H9 (cell line): ENCODE results near the gene MKNK2. TPM values are rescaled to one million over a fixed set of nuclear protein-coding genes. Genes with fewer than 3 reads are reported as not detected.

Experiments used
- DNase-seq: peaks from one replicate; pipeline ENCODE4 v3.0.0-alpha.2; 2017
- H2AFZ ChIP-seq: one replicate; pipeline ENCODE4 v1.6.1; 2013; ENCODE audit warnings: mild to moderate bottlenecking, low read length, control low read depth, moderate library complexity
- H2AK5ac ChIP-seq: 2 replicates; pipeline ENCODE4 v1.6.1; 2013; ENCODE audit warnings: low read length, control low read depth, mixed read lengths; ENCODE audit not compliant: insufficient read length
- H2BK120ac ChIP-seq: one replicate; pipeline ENCODE4 v1.6.1; 2013; ENCODE audit warnings: low read depth, mild to moderate bottlenecking, low read length, control low read depth, inconsistent platforms; ENCODE audit not compliant: poor library complexity, severe bottlenecking
- H2BK12ac ChIP-seq: 2 replicates; pipeline ENCODE4 v1.6.1; 2013; ENCODE audit warnings: low read length, control low read depth, mixed read lengths, low read depth; ENCODE audit not compliant: insufficient read length
- H2BK15ac ChIP-seq: 2 replicates; pipeline ENCODE4 v1.6.1; 2013; ENCODE audit warnings: low read depth, low read length, control low read depth
- H2BK20ac ChIP-seq: one replicate; pipeline ENCODE4 v1.6.1; 2013; ENCODE audit warnings: low read depth, mild to moderate bottlenecking, low read length, control low read depth, inconsistent platforms; ENCODE audit not compliant: poor library complexity, severe bottlenecking
- H2BK5ac ChIP-seq: 2 replicates; pipeline ENCODE4 v1.6.1; 2013; ENCODE audit warnings: low read length, control low read depth, mixed read lengths; ENCODE audit not compliant: insufficient read length
- H3K14ac ChIP-seq: 2 replicates; pipeline ENCODE4 v1.6.1; 2013; ENCODE audit warnings: low read length, control low read depth; ENCODE audit not compliant: insufficient read depth
- H3K18ac ChIP-seq: 2 replicates; pipeline ENCODE4 v1.6.1; 2013; ENCODE audit warnings: low read depth, mild to moderate bottlenecking, mixed read lengths, low read length, control low read depth; ENCODE audit not compliant: insufficient read length
- H3K23ac ChIP-seq: 2 replicates; pipeline ENCODE4 v1.6.1; 2013; ENCODE audit warnings: low read length, control low read depth, mixed read lengths, low read depth; ENCODE audit not compliant: insufficient read length
- H3K23me2 ChIP-seq: 2 replicates; pipeline ENCODE4 v1.6.1; 2013; ENCODE audit warnings: low read depth, mild to moderate bottlenecking, mixed read lengths, low read length, control low read depth; ENCODE audit not compliant: insufficient read length, poor library complexity, severe bottlenecking
- H3K27ac ChIP-seq: 2 replicates; pipeline ENCODE4 v1.5.1; 2013; ENCODE audit warnings: low read length, control low read depth, mixed read lengths, low read depth; ENCODE audit not compliant: insufficient read length
- H3K27me3 ChIP-seq: 2 replicates; pipeline ENCODE4 v1.6.1; 2013; ENCODE audit warnings: low read length, control low read depth, inconsistent platforms; ENCODE audit not compliant: insufficient read depth
- H3K4ac ChIP-seq: 2 replicates; pipeline ENCODE4 v1.6.1; 2013; ENCODE audit warnings: low read depth, mild to moderate bottlenecking, control low read depth, inconsistent platforms, low read length, moderate library complexity
- H3K4me1 ChIP-seq: 2 replicates; pipeline ENCODE4 v1.6.1; 2013; ENCODE audit warnings: low read length, control low read depth, inconsistent platforms; ENCODE audit not compliant: insufficient read depth
- H3K4me2 ChIP-seq: 2 replicates; pipeline ENCODE4 v1.6.1; 2013; ENCODE audit warnings: low read length, control low read depth, mixed read lengths; ENCODE audit not compliant: insufficient read length, insufficient read depth
- H3K56ac ChIP-seq: 2 replicates; pipeline ENCODE4 v1.6.1; 2013; ENCODE audit warnings: low read depth, mild to moderate bottlenecking, mixed read lengths, low read length, control low read depth; ENCODE audit not compliant: insufficient read length
- H3K79me1 ChIP-seq: 2 replicates; pipeline ENCODE4 v1.6.1; 2013; ENCODE audit warnings: low read depth, mild to moderate bottlenecking, moderate library complexity, low read length, control low read depth, inconsistent platforms; ENCODE audit not compliant: insufficient read depth, poor library complexity, severe bottlenecking
- H3K79me2 ChIP-seq: 2 replicates; pipeline ENCODE4 v1.6.1; 2013; ENCODE audit warnings: low read length, control low read depth, inconsistent platforms; ENCODE audit not compliant: insufficient read depth
- H3K9ac ChIP-seq: 2 replicates; pipeline ENCODE4 v1.6.1; 2013; ENCODE audit warnings: low read length, control low read depth, mixed read lengths; ENCODE audit not compliant: insufficient read length; ENCODE audit errors: extremely low read depth
- H3K9me3 ChIP-seq: one replicate; pipeline ENCODE4 v1.6.1; 2013; ENCODE audit warnings: low read depth, low read length, inconsistent platforms; ENCODE audit not compliant: control insufficient read depth
- H3T11ph ChIP-seq: one replicate; pipeline ENCODE4 v1.6.1; 2013; ENCODE audit warnings: mild to moderate bottlenecking, low read length, control low read depth, inconsistent platforms
- H4K20me1 ChIP-seq: one replicate; pipeline ENCODE4 v1.6.1; 2013; ENCODE audit not compliant: control insufficient read depth, insufficient read length, insufficient read depth
- H4K5ac ChIP-seq: 2 replicates; pipeline ENCODE4 v1.6.1; 2013; ENCODE audit warnings: low read depth, mild to moderate bottlenecking, mixed read lengths, low read length, control low read depth; ENCODE audit not compliant: insufficient read length
- H4K8ac ChIP-seq: replicated peaks from 2 replicates; pipeline ENCODE4 v1.6.1; 2013; ENCODE audit warnings: low read length, control low read depth, mixed read lengths, low read depth; ENCODE audit not compliant: insufficient read length
- H4K91ac ChIP-seq: 2 replicates; pipeline ENCODE4 v1.6.1; 2013; ENCODE audit warnings: low read depth, mild to moderate bottlenecking, moderate library complexity, mixed read lengths, low read length, control low read depth; ENCODE audit not compliant: insufficient read length
- H3K27ac Mint-ChIP-seq, 3 experiments: 2 replicates in 2 of 3; 3 replicates in 1 of 3; pipeline ENCODE4 v1.8.0; 2020 to 2021; ENCODE audit warnings: mixed read lengths in 3 of 3, mild to moderate bottlenecking in 1 of 3, moderate library complexity in 1 of 3
- H3K27me3 Mint-ChIP-seq: 2 replicates; pipeline ENCODE4 v1.8.0; 2021; ENCODE audit warnings: low read depth, mild to moderate bottlenecking, moderate library complexity, mixed read lengths
- H3K36me3 Mint-ChIP-seq, 3 experiments: 2 replicates in 2 of 3; 3 replicates in 1 of 3; pipeline ENCODE4 v1.8.0; 2020 to 2021; ENCODE audit warnings: low read depth in 3 of 3, mixed read lengths in 3 of 3; ENCODE audit not compliant: insufficient read depth in 1 of 3
- H3K4me1 Mint-ChIP-seq, 2 experiments: 2 replicates each; pipeline ENCODE4 v1.8.0; 2020; ENCODE audit warnings: mixed read lengths in 2 of 2
- H3K4me3 Mint-ChIP-seq, 2 experiments: 2 replicates in 1 of 2; 3 replicates in 1 of 2; pipeline ENCODE4 v1.8.0; 2020 to 2021; ENCODE audit warnings: mild to moderate bottlenecking in 2 of 2, mixed read lengths in 2 of 2, moderate library complexity in 1 of 2
- H3K9me3 Mint-ChIP-seq, 2 experiments: 2 replicates in 1 of 2; 3 replicates in 1 of 2; pipeline ENCODE4 v1.8.0; 2020; ENCODE audit warnings: mild to moderate bottlenecking in 2 of 2, mixed read lengths in 2 of 2, moderate library complexity in 1 of 2
- CTCF ChIP-seq: fragments of 200-600 bp; sonication (generic); conservative IDR thresholded peaks from 3 replicates; pipeline ENCODE4 v1.8.0; 2021; ENCODE audit warnings: antibody characterized with exemption, mild to moderate bottlenecking
- WGBS: extraction: QIAGEN DNeasy Blood & Tissue Kit; methylation state at CpG from one replicate; pipeline ENCODE4 v1.1.7; 2013; ENCODE audit warnings: missing lambda C conversion rate, low lambda C conversion rate, mixed read lengths; ENCODE audit not compliant: insufficient read length; ENCODE audit errors: extremely low coverage; 5-methylcytosine and 5-hydroxymethylcytosine counted together
- total RNA-seq: library from RNA; stranded (reverse); gene quantifications from 2 replicates; pipeline ENCODE4 v1.2.1, GENCODE V29; 2021

MKNK2 gene
- total RNA-seq, 1 experiment from 2014 or later, result 153 TPM

DNA sequence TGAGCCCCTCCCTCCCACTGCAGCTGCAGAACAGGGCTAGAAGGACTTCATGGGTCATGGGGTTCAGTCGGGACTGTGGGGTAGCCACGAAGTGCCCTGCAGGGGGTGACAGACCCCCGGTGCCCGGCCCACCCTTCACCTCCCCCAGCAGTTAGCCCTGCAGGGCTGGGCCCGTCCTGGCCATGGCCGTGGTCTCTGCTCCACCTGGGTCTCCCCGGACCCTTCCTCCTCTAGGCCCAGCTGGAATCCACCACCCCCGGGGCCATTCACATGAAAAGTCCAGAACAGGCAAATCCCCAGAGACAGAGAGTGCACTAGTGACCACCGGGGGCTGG lies 17.3 kb downstream of the MKNK2 start:
- Histone ChIP-seq H3K9ac (no peak overlapping the region), H3K14ac (no peak overlapping the region), H4K5ac (no peak overlapping the region), H3K4me2 (no peak overlapping the region), H4K8ac (no peak overlapping the region), H3K18ac (no peak overlapping the region), H3K4me1 (no peaks in the 10 kb centered on the region; the same call in 1 of the 2 replicates), H3K9me3 (no peaks in the 10 kb centered on the region), H2BK12ac (no peak overlapping the region), H3K23ac (no peak overlapping the region), H2BK5ac (no peak overlapping the region), H3K56ac (no peak overlapping the region), H2BK15ac (no peak overlapping the region), H2BK20ac (no peak overlapping the region), H3K79me1 (no peaks in the 10 kb centered on the region), H3K4ac (no peak overlapping the region), H3T11ph (no peak overlapping the region), H4K91ac (no peak overlapping the region), H3K27ac (no peak overlapping the region), H3K79me2 (no peaks in the 10 kb centered on the region), H3K23me2 (no peaks in the 10 kb centered on the region), H4K20me1 (no peaks in the 10 kb centered on the region), H2BK120ac (no peak overlapping the region), H2AFZ (no peak overlapping the region), H2AK5ac (no peak overlapping the region), H3K27me3 (no peaks in the 10 kb centered on the region)
- peak; percentile 28 for DNase-seq
- WGBS, result no CpG with 5 or more reads among the region's 9 CpGs
- peaks cover 9 to 30% of the 10 kb centered on the region in 2 experiments for H3K4me1 Mint-ChIP-seq
- peaks cover 6 to 13% of the 10 kb centered on the region in 2 experiments; a peak in 4 of 5 replicates for H3K9me3 Mint-ChIP-seq
- H3K27me3 Mint-ChIP-seq, result no peaks in the 10 kb centered on the region; the same call in 1 of the 2 replicates
- no peak overlapping the region; a peak in 1 of 5 replicates for H3K4me3 Mint-ChIP-seq
- no peak for TF ChIP-seq CTCF
- H3K27ac Mint-ChIP-seq, result no peak overlapping the region
- peaks cover 0 to 9% (median 4%) of the 10 kb centered on the region in 3 experiments; a peak in 3 of 7 replicates for H3K36me3 Mint-ChIP-seq
